Measurements from ENCODE around the gene TRAF2.

DNA sequence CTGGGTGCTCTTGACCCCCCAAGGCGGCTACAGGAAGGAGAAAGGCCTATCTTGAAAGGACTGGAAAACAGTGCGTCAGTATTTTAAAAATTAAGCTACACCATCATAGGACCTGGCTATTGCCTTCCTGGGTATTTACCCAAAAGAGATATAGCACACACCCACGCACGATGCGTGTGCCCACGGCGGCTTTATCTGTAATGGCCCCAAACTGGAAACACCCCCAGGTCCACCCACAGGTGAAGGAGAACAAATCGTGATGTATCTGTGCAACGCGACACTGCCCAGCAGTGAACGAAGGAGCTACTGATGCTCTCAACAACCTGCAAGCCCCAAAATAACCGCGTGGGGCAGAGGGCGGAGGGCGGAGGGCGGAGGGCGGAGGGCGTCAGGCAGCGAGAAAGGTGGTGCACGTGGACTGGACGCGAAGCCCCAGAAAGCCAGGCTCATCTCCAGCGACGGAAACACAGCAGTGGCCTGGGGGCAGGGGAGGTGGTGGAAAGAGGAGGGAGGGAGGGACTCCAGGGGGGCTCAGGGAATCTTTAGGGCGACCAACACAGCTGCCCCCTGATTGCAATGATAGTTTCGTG lies 78.6 kb downstream of the TRAF2 start:
- TF ChIP-seq, protein P1, sequence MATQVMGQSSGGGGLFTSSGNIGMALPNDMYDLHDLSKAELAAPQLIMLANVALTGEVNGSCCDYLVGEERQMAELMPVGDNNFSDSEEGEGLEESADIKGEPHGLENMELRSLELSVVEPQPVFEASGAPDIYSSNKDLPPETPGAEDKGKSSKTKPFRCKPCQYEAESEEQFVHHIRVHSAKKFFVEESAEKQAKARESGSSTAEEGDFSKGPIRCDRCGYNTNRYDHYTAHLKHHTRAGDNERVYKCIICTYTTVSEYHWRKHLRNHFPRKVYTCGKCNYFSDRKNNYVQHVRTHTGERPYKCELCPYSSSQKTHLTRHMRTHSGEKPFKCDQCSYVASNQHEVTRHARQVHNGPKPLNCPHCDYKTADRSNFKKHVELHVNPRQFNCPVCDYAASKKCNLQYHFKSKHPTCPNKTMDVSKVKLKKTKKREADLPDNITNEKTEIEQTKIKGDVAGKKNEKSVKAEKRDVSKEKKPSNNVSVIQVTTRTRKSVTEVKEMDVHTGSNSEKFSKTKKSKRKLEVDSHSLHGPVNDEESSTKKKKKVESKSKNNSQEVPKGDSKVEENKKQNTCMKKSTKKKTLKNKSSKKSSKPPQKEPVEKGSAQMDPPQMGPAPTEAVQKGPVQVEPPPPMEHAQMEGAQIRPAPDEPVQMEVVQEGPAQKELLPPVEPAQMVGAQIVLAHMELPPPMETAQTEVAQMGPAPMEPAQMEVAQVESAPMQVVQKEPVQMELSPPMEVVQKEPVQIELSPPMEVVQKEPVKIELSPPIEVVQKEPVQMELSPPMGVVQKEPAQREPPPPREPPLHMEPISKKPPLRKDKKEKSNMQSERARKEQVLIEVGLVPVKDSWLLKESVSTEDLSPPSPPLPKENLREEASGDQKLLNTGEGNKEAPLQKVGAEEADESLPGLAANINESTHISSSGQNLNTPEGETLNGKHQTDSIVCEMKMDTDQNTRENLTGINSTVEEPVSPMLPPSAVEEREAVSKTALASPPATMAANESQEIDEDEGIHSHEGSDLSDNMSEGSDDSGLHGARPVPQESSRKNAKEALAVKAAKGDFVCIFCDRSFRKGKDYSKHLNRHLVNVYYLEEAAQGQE (IDR thresholded peaks at IDR 0.05): no peak
- TF ChIP-seq, protein P2, sequence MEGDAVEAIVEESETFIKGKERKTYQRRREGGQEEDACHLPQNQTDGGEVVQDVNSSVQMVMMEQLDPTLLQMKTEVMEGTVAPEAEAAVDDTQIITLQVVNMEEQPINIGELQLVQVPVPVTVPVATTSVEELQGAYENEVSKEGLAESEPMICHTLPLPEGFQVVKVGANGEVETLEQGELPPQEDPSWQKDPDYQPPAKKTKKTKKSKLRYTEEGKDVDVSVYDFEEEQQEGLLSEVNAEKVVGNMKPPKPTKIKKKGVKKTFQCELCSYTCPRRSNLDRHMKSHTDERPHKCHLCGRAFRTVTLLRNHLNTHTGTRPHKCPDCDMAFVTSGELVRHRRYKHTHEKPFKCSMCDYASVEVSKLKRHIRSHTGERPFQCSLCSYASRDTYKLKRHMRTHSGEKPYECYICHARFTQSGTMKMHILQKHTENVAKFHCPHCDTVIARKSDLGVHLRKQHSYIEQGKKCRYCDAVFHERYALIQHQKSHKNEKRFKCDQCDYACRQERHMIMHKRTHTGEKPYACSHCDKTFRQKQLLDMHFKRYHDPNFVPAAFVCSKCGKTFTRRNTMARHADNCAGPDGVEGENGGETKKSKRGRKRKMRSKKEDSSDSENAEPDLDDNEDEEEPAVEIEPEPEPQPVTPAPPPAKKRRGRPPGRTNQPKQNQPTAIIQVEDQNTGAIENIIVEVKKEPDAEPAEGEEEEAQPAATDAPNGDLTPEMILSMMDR (IDR thresholded peaks at IDR 0.05; ENCODE audit: low read depth, low read length, missing input control): no peak
- TF ChIP-seq SP1 (IDR thresholded peaks at IDR 0.05) (no peak), RXRA (IDR thresholded peaks at IDR 0.05) (no peak), EGR1 (IDR thresholded peaks at IDR 0.05; ENCODE audit: low read depth in 2 of 2) (no peak), RAD21 (IDR thresholded peaks at IDR 0.05) (no peak), HNF4A (conservative IDR thresholded peaks at IDR 0.05) (no peak), JUND (IDR thresholded peaks at IDR 0.05) (no peak), TAF1 (conservative IDR thresholded peaks at IDR 0.05) (no peak), FOXA1 (IDR thresholded peaks at IDR 0.05) (no peak)
- TF ChIP-seq, protein P3, sequence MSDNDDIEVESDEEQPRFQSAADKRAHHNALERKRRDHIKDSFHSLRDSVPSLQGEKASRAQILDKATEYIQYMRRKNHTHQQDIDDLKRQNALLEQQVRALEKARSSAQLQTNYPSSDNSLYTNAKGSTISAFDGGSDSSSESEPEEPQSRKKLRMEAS (IDR thresholded peaks at IDR 0.05): no peak
